Activated CD4-positive, alpha-beta T cell treated with anti-CD3 and anti-CD28 coated beads, Interleukin-2, amount 50 U/mL, for 24 hours (primary cell): ENCODE results near the gene EXO1.
"Not testable (repeated sequence)": the region's sequence is repeated elsewhere in the genome, so short reads cannot be mapped to it uniquely, and the experiment has no call there.

Experiments
- DNase-seq, 2 donors: peaks; one replicate each; pipeline ENCODE4 v3.0.0-alpha.2; 2020; ENCODE audit warnings: low read depth in 1 of 2, low spot score in 1 of 2

The EXO1 gene

DNA sequence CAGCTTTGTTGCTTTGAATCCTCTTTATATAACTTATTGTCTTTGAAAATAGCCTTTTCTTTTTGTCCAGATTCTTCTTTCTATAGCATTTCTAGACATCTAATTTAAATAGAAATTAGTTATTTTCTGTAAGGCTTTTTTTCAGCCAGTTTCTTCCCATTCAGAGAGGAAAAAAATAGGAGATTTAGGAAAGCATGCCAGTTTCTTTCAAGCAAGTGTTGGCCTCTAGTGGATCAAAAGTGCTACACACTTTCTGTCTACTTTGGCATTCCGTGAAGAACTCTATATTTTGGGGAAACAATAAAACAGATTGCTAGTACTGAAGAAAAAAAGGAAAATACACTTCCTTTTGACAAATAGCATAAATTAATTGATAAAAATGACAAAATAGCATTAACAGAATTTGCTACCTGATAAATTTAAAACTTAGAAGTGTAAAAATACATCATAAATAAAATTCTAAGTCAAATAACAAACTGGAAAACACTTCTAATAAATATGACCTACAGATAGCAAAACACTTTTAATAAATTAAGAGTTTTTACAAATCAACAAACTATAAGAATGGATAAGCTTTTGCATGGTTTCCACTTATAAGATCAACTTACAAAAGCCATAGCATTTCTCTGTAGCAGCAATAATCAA, 13.1 kb upstream of the EXO1 start:
- DNase-seq: no peak

DNA sequence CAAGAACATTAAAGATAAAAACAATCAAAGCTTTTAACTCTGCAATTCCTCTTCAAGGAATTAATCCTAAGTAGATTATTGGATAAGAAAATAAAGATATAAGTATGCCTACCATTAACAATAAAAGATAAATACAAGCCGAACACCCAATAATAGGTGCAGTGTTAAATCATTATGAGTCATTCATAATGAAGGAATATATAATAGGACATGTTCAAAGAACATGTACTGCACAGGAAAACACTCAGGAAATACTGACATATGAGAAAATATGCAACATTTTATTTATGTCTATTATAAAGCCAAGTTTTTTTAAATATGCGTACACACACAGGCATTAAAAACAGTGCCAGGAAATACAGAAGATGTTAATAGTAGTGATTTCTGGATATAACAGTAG, 11.1 kb upstream of the EXO1 start:
- no peak for DNase-seq

DNA sequence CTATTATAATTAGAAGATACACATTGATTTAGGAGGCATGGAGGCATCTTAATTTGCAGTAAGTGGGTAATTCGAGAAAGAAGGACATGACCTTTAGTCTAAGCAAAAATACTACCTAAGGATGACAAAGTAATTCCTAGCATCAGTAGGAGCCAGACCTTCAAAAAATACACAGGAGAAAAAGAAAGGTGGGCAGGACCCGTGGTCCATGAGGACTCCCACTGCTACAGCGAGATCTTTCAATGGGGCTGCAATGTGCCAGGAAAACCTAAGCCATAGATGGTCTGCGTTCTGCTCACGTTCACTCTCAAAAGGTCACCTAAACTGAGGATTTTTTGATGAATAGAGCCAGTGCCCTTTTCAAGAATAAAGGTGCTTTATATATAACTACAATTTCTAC, 10.6 kb upstream of the EXO1 start:
- DNase-seq: no peak

DNA sequence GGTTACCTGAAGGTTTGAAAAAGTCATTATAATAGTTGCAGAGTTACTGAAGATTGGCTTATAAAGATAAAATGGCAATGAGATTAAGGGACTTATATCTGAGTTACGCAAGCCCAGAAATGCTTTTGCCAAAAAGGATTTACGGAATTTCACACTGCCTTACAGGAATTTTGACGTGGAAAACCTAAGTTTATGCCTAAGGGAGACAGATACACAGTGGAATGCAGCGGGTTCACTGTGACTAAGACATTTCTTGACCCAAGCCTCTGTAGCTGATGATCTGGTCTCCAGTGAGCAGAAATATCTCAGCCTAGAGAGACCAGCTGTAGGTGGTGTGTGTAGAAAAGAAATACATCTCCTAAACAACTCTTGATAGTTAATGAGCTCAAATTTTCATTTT, 10.1 kb upstream of the EXO1 start:
- DNase-seq: no peak

DNA sequence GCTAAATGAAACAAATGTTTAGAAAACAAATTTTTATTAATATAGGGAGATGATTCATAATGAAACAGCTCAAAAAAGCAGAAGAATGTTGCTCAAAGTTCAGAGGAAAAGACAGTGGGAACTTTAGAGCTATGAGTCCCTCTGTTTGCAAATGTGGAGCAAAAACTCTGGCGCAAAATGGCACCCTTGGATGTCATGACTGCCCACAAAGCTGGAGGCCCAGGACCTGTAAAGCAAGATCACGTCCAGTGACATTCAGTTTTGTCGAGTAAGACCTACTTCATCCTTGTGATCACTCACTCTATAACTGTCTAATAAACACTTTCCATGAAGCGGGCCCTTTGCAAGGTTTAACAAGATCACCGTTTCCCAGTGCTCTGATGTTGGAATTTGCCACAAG, 9.1 kb upstream of the EXO1 start:
- DNase-seq: no peak

DNA sequence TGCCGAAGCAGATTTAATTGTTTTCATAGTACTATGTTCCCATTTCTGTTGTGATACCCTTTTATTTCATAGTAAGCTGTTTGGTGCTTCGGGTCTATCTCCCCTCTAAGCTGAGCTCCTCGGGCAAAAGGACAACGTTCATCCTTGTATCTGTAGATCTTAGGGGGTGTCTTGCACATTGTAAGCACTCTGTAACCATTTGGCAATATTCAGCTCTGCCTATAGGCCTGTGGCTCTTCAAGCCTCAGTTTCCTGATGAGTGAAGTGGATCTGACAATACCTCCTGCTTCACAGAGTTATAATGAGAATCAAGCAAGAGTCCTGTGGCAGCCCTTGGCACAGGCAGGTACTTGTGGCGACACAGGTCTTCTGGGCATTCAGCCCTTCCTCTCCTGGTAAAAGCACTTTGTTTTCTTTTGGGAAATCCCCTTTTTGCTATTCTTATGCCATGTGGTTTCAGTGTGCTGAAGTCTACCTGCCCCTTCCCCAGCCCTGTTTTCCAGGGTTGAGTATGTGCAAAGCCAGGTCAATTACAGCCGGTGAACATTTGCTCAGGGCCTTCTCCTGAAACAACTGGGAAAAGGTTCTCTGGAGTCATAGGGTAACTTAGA, 8.5 kb upstream of the EXO1 start:
- no peak for DNase-seq

DNA sequence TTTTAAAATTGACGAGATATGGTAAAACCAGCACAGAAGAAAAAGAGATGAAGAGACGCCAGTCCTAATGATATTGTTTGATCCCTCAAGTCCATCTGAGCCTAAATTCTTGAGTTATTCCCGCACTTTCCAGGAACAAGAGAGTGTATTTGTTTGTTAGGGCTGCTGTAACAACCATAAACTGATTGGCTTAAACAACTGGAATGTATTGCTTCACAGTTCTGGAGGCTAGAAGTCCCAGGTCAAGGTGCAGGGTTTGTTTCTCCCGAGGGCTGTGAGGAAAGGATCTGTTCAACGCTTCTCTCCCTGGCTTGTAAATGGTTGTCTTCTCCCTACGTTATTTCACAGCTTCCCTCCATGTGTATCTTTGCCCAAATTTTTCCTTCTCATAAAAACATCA, 7.8 kb upstream of the EXO1 start:
- DNase-seq: no peak

DNA sequence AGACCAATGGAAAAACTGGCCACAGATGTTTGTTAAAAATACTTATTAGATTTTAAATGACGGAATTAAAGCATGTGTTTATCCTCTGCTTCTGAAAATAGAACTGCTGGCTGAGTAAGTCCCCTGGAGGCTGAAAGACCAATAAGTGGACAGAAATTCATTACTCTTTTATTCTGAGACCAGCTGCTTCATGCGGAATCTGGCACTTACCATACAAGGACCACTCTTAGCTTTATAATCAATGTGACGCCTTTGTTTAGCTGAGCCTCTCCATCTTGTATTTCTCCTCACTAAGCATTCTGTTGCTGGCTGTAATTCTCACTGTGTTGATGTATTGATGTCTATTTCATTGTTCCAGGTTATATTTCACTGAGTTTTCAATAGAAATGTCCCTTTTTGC, 6.3 kb upstream of the EXO1 start:
- DNase-seq: no peak

DNA sequence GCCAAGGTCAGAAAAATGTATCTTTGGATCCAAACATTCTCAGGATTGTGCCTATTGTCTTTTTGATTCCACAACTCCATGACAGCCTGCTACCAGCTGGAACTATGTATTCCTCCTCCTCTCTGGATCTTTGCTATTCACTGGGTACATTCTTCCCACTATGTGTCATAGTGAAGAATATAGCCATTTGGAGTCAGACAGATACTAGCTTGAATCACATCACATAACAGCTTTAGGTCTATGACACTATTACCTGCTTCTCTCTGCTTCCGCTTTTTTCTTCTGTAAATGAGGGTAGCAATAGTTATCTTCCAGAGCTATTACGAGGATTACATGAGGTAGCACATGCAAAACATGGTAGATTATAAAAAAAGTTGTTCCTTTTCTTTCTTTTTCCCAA, 5.4 kb upstream of the EXO1 start:
- no peak for DNase-seq

DNA sequence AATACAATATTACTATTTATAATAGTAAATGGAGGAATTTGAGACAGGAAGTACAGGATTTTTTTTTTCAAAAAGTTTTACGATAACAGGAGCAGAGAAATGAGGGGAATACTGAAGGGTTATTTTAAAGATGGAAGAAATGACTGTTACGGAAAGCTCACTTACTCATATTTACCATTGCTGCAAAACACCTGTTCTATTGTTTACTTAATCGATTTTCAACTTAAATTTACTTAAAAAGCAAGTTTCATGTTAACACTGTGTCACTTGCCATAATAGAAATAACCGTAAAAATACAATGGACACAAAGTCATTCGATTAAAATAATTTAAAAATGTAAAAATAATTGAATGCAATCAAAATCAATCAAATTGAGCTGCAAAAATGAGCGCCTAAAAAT, 3.4 kb upstream of the EXO1 start:
- no peak for DNase-seq

DNA sequence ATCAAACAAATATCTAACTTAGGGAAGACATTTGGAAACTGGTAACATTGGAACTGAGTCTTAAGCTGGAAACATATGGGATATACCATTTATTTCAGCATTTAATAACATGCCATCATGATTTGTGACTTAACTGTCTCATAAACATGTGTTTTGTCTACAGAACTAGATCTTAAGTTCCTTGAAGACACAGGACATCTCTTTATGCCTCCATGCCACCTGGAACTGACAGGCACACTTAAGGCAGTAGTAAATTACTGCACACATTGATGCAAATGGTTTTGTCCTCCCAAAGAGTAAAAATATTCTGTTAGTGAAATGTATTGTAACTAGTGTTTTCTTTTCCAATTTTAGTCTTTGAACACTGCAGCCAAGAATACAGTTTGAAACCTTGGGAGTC, 1.6 kb upstream of the EXO1 start:
- no peak for DNase-seq

DNA sequence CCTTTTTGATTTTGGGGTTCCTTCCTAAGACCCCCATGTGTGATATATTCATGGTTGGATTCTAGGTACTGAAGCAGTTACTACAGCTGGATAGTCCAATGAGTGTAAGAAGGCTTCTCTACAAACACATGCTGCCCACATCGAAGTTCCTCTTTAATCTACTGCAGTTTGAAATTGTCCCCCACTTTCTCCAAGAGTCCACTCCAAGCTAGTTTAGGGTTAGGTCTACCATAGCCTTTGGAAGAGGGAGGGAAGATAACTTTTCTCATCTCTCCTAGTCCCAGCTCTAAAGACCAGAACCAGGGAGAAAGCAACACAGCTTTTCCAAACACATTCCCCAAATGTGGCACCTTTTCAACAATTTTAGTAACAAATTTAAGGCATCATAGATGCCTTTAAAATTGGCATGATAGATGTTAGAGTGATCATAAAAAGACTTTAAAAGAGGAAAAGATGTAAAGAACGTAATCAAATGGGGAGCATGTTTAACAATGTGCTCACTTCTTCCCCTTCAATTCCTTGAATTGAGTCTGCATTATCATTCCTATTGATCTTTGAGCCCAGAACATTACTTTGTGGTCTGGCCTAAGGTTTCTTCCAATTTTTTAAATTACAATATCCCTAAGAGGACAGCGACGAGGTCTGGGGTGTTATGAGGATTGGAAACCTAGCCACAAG, 1.0 kb upstream of the EXO1 start:
- no peak for DNase-seq

DNA sequence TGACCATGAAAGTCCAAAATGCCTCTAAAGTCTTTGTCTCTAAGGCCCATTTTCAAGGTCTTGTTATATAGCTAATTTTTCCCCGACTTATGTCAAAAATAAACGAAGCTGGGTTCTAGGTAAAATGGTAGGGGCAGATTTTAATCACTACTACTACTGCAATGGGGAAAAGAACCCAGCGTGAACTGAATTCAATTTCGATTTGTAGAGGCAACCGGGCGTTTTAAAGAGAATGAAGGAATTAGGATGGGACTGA, 536 bp upstream of the EXO1 start:
- no peak for DNase-seq

DNA sequence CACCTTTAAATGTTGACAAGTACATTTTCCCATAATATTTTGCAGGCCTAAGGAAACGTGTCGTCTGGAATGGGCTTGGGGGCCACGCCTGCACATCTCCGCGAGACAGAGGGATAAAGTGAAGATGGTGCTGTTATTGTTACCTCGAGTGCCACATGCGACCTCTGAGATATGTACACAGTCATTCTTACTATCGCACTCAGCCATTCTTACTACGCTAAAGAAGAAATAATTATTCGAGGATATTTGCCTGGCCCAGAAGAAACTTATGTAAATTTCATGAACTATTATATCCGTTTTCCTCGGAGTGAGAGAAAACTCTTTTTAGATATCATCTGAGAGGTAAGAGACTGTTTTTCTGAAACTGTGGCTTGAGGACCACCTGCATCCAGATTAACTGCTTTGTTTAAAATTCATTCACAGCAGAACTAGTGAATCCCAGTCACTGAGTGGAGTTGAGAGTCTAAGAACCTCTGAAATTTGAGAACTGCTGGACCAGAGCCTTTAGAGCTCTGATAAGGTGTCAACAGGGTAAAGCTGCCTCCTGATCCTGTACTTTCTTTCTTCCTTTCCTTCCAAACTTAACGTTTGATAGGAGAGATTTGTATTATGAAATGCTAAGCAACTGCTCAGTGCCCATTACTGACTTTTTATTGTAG, 811 bp downstream of the EXO1 start:
- DNase-seq: no peak

DNA sequence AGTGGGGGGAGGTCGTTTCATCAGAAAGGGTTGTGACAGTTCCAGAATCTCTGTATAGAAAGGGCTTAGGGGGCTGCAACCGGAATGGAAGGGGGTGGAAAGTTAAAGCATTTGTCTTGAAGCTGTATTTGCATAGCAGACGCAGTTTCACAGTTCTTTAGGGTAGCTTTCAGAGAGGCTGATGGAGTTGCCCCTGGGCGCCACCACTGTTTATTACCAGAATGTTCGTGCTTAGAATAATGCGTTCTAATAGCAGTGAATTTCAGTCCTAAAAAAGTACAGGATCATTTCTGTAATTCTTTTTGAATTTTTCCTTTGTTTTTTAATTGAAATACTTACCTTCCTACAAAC, 1.3 kb downstream of the EXO1 start:
- no peak for DNase-seq

DNA sequence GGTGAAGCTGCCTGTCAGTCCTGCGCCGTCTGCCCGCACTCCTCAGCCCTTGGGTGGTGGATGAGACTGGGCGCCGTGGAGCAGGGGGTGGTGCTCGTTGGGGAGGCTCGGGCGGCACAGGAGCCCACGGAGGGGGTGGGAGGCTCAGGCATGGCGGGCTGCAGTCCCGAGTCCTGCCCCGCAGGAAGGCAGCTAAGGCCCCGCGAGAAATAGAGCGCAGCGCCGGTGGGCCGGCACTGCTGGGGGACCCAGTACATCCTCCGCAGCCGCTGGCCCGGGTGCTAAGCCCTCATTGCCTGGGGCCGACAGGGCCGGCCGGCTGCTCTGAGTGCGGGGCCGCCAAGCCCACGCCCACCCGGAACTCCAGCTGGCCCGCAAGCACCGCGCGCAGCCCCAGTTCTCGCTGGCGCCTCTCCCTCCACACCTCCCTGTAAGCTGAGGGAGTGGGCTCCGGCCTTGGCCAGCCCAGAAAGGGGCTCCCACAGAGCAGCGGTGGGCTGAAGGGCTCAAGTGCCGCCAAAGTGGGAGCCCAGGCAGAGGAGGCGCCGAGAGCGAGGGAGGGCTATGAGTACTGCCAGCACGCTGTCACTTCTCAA, 7.6 kb downstream of the EXO1 start:
- not testable (repeated sequence) for DNase-seq

DNA sequence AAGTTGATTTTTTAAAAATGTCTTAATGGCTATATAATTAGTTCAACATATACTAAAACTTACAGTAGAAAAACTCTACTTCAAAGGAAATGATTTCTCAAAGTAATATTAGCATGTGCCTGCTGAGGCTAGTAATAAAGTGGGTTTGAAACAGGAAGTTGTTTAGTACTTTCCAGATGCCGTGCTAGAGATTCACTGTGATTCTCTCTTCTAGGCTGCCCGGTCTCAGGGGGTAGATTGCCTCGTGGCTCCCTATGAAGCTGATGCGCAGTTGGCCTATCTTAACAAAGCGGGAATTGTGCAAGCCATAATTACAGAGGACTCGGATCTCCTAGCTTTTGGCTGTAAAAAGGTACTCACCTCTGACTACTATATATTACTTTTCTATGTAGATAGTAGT, 9.1 kb downstream of the EXO1 start:
- no peak for DNase-seq

DNA sequence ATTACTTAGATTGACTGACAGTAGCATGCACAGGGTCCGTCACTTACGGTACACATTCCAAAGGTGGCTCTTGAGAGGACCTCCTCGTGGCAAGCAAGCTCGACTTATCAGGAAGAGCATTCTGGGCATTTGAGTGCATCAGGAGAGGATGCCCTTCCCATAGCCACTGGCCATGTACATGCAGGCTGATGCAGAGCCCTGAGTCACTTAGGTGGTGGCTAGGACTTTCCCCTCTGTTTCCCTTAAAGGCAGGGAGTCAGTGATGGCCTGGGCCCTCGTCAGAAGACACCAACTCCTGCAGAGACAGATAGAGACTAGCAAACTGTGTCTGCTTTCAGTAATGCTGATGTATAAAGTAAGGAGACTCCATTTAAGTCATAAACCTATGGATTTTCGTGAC, 12.9 kb downstream of the EXO1 start:
- DNase-seq: no peak

DNA sequence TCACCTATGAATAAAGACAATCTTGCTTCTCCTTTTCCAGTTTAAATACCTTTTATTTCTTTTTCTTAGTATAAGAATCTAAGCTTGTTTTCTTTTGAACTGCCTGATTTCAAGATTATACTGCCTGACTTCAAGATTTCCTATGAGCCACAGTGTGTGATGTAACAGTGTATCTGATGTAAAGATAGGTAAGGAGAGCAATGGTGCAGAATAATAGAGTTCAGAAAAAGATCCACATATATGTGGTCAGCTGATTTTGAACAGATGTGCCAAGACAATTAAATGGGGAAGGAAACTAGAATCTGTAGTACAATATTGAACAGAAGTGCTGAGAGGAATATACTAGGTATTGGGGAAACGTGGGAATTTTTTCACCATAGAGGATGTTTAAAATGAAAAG, 21.0 kb downstream of the EXO1 start:
- no peak for DNase-seq

DNA sequence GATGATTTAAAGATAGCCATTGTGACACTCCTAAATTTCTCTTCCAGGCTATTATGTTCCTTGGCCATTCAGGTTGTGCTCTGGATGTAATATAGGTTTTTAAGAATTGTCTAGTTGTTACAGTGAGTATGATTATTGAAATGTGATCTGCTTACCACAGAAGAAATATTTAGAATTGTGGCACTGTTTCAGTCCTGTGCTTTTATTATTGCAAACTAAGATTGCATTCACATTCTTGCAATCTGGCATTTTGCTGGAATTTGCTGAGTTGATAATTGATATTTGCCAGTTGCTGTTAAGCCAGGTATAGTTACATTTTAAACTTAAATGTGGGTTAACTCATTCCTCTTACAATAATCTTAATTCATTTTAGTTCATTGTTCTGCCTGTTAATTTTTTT, 22.3 kb downstream of the EXO1 start:
- no peak for DNase-seq

DNA sequence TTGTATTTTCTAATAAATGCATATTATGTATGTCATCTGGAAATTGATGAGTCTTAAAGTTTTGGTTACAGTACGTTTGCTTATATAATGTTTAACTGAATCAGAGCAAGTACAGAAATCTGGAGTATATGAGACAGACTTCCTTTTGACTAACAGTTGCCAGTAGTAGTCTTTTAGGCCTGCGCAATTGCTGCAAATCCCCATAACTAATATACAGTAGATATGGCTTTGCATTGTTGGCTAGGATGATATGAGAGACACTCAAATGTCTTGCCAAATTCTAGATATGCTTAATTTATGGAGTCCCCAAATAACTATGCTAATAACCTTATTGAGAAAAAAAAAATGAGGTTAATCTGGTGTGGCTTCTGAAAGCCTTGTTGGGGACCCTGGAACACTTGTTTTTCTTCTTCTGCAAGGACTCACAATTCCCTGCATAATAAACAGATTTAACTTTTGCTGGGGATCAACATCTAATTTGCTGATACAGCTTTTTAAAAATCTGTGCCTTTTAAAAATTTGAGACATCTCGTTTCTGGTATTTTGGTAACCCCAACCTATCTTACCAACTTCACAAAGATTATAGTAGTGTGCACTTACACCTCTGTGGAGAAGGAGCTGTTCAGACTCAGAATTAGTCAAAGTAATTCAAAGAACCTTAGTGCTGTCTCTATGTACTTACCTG, 22.9 kb downstream of the EXO1 start:
- DNase-seq: no peak

DNA sequence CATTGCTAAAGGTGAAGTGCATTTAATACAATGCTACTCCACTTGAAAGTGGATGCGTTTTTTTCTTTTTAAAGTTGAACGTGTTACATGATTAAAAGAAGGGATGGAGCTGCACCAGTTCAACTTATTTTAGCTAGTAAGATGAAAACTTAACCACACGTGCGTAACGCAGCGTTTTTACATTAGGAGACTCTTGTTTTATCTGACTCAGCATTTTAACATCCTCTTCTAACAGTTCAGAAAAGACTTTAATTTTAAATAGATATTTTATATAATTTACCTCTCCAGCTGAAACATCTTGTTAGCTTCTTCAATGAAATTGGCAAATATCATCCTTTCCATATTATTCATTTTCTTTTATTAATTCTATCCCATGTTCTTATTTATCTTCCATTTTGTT, 33.4 kb downstream of the EXO1 start:
- DNase-seq: no peak
